Measurements from ENCODE around the gene MARVELD1.

DNA sequence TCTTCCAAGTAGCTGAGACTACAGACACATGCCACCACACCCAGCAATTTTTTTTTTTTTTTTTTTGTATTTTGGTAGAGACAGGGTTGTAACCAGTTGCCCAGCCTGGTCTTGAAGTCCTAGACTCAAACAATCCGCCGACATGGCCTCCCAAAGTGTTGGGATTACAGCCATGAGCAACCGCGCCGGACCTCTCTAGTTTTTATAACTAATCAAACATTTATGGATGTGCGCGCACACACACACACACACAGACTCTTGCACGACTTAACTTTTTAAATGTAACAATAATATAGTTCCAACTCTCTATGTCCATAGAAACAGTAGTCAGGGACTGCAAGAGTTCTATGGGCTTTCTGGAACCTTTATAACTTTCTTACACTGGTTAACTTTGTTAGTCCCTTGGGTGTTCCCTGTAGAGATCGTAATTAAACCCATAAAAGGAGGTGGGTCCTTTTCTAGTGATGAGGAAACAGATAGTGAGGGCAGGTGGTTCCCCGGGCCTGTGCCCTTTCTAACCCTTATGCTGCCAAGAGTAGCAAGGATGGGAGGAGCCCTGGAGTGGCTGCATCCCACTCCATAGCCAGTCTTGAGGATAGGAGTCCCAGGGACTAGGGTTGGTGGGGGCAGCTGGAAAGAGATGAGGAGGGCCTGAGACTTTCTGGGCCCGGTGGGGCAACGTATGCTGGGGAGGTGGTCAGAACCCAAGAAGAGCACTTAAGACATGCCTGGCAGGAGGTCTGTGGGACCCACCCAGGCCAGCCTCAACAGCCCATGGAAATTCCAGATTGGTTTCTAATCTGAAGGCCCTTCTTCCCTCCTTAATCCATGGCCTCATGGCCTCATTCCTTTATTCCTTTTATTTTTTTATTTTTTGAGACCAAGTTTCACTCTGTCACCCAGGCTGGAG is 8.6 kb downstream of the MARVELD1 start:
- TF ChIP-seq, protein P1, sequence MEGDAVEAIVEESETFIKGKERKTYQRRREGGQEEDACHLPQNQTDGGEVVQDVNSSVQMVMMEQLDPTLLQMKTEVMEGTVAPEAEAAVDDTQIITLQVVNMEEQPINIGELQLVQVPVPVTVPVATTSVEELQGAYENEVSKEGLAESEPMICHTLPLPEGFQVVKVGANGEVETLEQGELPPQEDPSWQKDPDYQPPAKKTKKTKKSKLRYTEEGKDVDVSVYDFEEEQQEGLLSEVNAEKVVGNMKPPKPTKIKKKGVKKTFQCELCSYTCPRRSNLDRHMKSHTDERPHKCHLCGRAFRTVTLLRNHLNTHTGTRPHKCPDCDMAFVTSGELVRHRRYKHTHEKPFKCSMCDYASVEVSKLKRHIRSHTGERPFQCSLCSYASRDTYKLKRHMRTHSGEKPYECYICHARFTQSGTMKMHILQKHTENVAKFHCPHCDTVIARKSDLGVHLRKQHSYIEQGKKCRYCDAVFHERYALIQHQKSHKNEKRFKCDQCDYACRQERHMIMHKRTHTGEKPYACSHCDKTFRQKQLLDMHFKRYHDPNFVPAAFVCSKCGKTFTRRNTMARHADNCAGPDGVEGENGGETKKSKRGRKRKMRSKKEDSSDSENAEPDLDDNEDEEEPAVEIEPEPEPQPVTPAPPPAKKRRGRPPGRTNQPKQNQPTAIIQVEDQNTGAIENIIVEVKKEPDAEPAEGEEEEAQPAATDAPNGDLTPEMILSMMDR (IDR thresholded peaks at IDR 0.05; ENCODE audit: low read length) = no peak
- TF ChIP-seq EZH2phosphoT487 (IDR thresholded peaks at IDR 0.05; ENCODE audit: low read length) (no peak), EZH2 (optimal IDR thresholded peaks at IDR 0.05; ENCODE audit: low read depth, low read length) (no peak)
